ENCODE measurements around the gene FAM177A1. TPM values are rescaled to one million over a fixed set of nuclear protein-coding genes. Genes with fewer than 3 reads are reported as not detected.

Gene FAM177A1
- polyA plus RNA-seq, 2 of the 4 experiments (the other 2 are of a cell fraction), result 76.9 to 102 TPM

GRCh38 chr14:35073486-35073885, 27.4 kb downstream of the FAM177A1 start:
- no peak for TF ChIP-seq ELK1 (IDR thresholded peaks at IDR 0.05; ENCODE audit: low read depth, low read length)
- no peak for TF ChIP-seq JUNB (IDR thresholded peaks at IDR 0.05)
- TF ChIP-seq, protein P1, sequence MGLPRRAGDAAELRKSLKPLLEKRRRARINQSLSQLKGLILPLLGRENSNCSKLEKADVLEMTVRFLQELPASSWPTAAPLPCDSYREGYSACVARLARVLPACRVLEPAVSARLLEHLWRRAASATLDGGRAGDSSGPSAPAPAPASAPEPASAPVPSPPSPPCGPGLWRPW (IDR thresholded peaks at IDR 0.05), result no peak
- Histone ChIP-seq H3K4me2 (no peak overlapping the region), H3K4me3 (no peak overlapping the region), H3K9me3 (no peaks in the 10 kb centered on the region; the same call in 2 of the 3 replicates), H3K27ac (no peak overlapping the region), H3K4me1 (no peaks in the 10 kb centered on the region)
- POLR2A ChIA-PET, result interaction anchor here (0.5 kb wide), 1 partner anchor 25 kb away, joined by 8 read pairs; no protein-coding TSS in a partner anchor
- CTCF ChIA-PET, result interaction anchor here (0.7 to 1.3 kb wide), 2 partner anchors 9 to 142 kb away, joined by 3 to 5 read pairs; no protein-coding TSS in a partner anchor
- WGBS (ENCODE audit: missing lambda C conversion rate), result 100% methylated on average over 1 of the region's 1 CpG
- no peak for ATAC-seq
- no peak for FAIRE-seq
- no peak for DNase-seq (ENCODE audit: low read depth in 1 of 2, low spot score in 1 of 2)

GRCh38 chr14:35078082-35078481, 32.0 kb downstream of the FAM177A1 start:
- TF ChIP-seq GATA3 (IDR thresholded peaks at IDR 0.05; ENCODE audit: borderline replicate concordance), result no peak
- TF ChIP-seq KDM1A (IDR thresholded peaks at IDR 0.05; ENCODE audit: low read depth), result no peak
- no peak for TF ChIP-seq NFE2L2 (conservative IDR thresholded peaks at IDR 0.05; ENCODE audit: low read length)
- TF ChIP-seq TFCP2L1 (CRISPR knock-in tag; IDR thresholded peaks at IDR 0.05), result no peak
- TF ChIP-seq FOSL2 (IDR thresholded peaks at IDR 0.05), result no peak
- no peak for TF ChIP-seq FOSL2 (CRISPR knock-in tag; IDR thresholded peaks at IDR 0.05)
- no peak for TF ChIP-seq RFX5 (IDR thresholded peaks at IDR 0.05)
- no peak for TF ChIP-seq CHD4 (IDR thresholded peaks at IDR 0.05; ENCODE audit: borderline replicate concordance)
- no peak for TF ChIP-seq JUN (IDR thresholded peaks at IDR 0.05)
- no peak for TF ChIP-seq HDAC2 (IDR thresholded peaks at IDR 0.05)
- TF ChIP-seq FOSB (CRISPR knock-in tag; IDR thresholded peaks at IDR 0.05), result no peak
- no peak for TF ChIP-seq HMGXB4 (CRISPR knock-in tag; IDR thresholded peaks at IDR 0.05; ENCODE audit: borderline replicate concordance)
- no peak for FAIRE-seq
- no peak for ATAC-seq
- ChIA-PET POLR2A (interaction anchor here (1.3 kb wide), 1 partner anchor 32 kb away, joined by 8 read pairs; the partner anchor contains the start of gene FAM177A1), CTCF (interaction anchor here (0.5 to 1.3 kb wide), 3 partner anchors 15 to 137 kb away, joined by 3 read pairs; no protein-coding TSS in a partner anchor)
- H3K4me1 ChIP-seq, result no peaks in the 10 kb centered on the region
- DNase-seq (ENCODE audit: low read depth in 1 of 2, low spot score in 1 of 2), result no peak
- no peaks in the 10 kb centered on the region for H3K9me3 ChIP-seq
- H3K4me3 ChIP-seq, result no peak overlapping the region
- no peak overlapping the region for H3K27ac ChIP-seq
- 97% methylated on average over 2 of the region's 2 CpGs for WGBS (ENCODE audit: missing lambda C conversion rate)
- H3K4me2 ChIP-seq, result no peak overlapping the region

GRCh38 chr14:35079742-35080141, 33.7 kb downstream of the FAM177A1 start:
- TF ChIP-seq CEBPB (IDR thresholded peaks at IDR 0.05) (no peak), PHF8 (IDR thresholded peaks at IDR 0.05; ENCODE audit: borderline replicate concordance, low read depth) (no peak), POLR2A (IDR thresholded peaks at IDR 0.05; ENCODE audit: low read length) (no peak), NR3C1 (IDR thresholded peaks at IDR 0.05) (no peak), GATA3 (IDR thresholded peaks at IDR 0.05; ENCODE audit: borderline replicate concordance) (no peak), SREBF2 (IDR thresholded peaks at IDR 0.05) (no peak), RFX5 (IDR thresholded peaks at IDR 0.05) (no peak)
- ChIA-PET CTCF (interaction anchor here (0.6 kb wide), 1 partner anchor 15 kb away, joined by 4 read pairs; no protein-coding TSS in a partner anchor), POLR2A (no interaction called here)
- 63% methylated on average over 1 of the region's 1 CpG for WGBS (ENCODE audit: missing lambda C conversion rate)
- FAIRE-seq (no peak), DNase-seq (ENCODE audit: low read depth in 1 of 2, low spot score in 1 of 2) (no peak), ATAC-seq (no peak)
- Histone ChIP-seq H3K4me3 (no peak overlapping the region), H3K4me2 (no peak overlapping the region), H3K27ac (no peak overlapping the region), H3K4me1 (no peaks in the 10 kb centered on the region), H3K9me3 (no peaks in the 10 kb centered on the region)
